Measurements from ENCODE around the gene SLC38A10.
"Not testable (repeated sequence)": the region's sequence is repeated elsewhere in the genome, so short reads cannot be mapped to it uniquely, and the experiment has no call there.

SLC38A10 gene

GRCh38 chr17:81238815-81239713, 56.0 kb downstream of the SLC38A10 start, which contains the start of the genes NDUFAF8 and TEPSIN:
Gene NDUFAF8 (plus strand): TSS chr17:81239318. CDS start chr17:81239364, 46 bp downstream.
Gene TEPSIN (minus strand): TSS chr17:81239055. CDS start chr17:81239033, 22 bp downstream.
- peak; percentile 94 for DNase-seq

DNA sequence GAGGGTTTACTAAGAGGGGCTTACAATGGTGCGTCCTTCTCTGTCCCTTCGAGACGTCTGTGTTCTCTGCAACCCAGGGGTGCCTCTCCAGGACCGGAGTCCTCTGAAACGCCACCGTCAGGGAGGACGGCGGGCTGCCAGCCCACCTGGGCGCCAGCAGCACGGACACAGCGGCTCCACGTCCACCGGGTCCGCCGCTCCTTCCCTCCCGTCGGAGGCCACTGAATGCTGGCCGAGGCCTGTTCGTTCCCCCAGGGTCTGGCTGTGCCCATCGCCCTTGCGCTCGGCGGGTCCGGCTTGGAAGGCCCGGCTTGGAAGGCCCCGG, 56.7 kb downstream of the SLC38A10 start:
- DNase-seq = no peak

- no peak for DNase-seq
These were observed 57.3 kb downstream of the SLC38A10 start for GRCh38 chr17:81237591-81238489.

- no peak for DNase-seq
These were observed 58.3 kb downstream of the SLC38A10 start for GRCh38 chr17:81236784-81237183.

DNA sequence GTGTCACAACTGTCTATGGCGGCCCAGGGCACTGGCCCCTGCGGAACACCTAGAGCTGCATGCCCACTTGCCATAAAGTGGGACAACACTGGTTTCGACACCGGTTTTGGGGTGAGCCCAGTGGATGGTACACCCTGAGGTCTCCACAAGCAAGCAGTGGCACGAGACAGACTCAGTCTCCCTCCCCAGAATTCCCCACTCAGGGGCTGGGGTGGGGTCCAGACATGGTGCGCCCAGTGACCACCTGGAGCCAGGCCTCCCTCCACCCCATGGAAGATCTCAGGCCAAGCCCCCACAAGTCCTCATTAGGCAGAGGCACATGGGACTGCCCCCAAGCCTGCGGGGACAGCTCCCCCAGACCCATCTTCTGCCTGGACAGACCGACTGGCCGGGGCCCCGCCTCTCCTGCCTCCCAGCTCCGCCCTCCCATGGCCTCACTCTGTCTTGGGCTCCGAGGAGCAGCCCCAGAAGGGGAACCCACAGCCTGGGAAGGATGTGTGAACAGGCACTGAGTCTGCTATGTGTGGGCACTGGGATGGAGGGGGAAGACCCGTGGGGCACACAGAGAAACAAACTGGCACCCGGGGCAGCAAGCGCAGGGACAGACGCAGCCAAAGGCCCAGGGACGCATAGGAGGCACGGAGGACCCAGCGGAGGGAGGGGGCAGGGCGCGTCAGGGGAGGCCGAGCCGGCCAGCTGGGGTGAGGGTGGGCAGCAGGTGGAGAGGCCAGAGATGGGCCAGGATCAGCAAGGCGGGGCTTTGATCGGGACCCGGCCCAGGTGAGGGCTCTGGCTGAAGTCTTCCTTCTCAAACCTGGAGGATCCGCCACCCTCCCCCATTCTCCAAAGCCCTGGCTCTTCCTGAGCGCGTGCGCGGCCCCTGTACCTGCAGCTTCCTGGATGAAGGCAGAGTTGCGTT, 59.0 kb downstream of the SLC38A10 start:
- DNase-seq = no peak

DNA sequence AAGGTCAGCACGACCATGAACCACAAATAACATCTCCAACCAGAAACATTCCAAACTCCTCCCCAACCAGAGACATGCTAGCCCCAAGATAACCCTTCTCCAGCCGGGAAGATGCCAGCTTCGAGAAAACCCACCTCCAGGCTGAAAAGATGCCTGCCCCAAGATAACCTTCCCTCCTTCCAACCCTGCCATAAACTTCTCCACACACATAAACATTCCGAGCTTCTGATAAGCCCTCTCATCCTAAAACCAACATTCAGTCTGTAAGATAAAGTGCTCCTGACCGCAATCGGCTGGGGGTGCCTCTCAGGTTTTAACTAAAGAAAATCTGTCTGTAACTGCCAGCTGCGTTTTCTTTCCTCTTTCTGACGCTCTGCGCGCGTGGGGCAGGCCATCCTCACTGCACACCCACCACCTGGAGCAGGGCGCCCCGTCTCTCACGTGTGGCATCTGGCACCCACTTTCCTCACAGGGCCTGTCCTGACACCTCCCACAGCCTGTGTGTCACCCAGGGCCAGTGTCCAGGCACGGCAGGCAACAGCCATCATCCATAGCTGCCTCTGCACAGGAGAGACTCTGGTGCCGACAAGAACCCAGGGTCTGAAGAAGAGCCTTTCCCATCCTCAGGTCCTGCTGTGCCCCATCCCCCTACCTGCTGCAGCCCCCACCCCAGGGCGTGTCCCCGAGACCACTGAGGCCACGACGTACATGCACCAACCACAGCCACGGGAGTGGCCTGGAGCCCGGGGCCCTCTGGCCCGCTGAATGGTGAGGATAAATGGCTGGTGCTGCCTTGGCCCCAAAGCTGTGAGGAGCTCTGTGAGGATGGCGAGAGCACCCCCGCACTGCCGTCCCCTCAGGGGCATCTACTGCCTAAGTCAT, 59.9 kb downstream of the SLC38A10 start:
- DNase-seq = no peak

DNA sequence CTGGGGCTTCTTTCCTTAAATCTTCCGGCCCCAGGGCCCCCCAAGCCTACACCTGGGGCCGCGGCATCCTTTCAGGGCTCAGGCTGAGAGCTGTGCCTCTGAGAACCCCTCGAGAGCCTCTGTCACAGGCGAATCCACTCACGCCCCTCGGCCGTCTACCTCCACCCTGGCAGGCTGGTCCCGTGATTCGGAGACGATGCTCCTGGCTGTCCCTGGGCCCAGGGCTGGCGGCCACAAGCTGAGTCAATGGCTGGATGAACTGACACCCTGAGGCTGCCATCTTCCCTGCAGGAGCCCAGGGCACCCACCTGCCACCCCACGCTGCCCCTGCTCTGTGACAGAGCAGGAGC, 60.6 kb downstream of the SLC38A10 start:
- DNase-seq = no peak

GRCh38 chr17:81233811-81234505, 61.1 kb downstream of the SLC38A10 start:
- no peak for DNase-seq

GRCh38 chr17:81233316-81233715, 61.8 kb downstream of the SLC38A10 start:
- no peak for DNase-seq

GRCh38 chr17:81232616-81233241, 62.4 kb downstream of the SLC38A10 start:
- no peak for DNase-seq

- DNase-seq = no peak
These were observed 63.1 kb downstream of the SLC38A10 start for GRCh38 chr17:81231766-81232581.

DNA sequence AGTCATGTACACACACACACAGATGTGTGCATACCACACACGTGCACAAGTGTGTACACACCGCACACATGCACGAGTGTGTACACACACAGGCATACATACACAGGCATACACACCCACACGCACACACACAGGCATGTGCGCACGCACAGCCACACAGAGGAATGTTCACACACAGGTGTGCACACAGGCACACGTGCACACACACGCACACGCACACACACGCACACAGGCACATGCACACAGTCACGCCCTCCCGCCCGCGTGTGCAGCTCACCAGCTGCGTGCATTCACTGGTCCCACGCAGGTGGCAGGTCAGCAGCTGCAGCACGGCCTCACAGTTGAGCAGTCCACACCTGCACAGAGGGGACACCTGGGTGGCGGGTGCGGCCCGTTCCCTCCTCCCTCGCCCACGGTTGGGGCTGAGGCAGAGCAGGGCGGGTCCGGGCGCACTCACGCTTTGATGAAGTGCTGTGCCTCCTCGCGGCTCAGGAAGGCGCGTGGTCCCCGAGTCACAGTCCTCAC, 63.9 kb downstream of the SLC38A10 start:
- no peak for DNase-seq

DNA sequence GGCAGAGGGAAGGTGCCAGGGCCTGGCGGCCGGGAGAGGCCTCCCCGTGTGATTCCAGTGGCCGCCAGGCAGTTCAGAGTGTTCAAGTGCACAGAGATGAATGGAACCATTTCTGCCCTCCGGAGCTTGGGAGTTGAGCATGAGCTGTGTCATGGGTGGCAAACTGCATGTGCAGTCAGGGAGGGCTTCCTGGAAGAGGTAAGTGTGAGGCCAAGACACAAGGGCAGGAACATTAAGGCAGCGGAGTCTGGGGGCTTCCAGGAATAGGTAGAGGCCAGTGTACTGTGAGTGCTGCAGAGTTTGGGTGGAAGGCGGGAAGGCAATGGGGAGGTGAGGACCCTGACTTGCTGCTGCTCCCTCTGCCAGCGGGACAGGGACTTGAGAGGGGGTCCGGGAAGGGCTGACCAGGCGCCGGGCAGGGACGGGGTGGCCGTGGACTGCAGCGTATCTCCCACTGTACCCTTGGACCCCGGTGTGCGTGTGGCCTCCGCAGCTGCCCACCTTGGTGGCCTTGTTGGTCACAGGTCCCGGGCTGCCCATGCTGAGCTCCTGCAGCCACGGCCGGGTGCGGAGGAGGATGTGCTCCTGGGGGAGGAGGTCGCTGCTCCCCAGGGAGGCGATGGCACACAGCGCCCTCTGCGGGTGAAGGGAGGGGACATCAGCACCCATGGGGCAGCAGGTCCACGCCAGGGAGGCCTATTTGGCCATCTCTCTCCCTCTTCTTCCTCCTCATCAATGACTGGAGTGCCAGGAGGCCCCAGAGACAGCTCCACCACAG, 64.9 kb downstream of the SLC38A10 start:
- DNase-seq = no peak

DNA sequence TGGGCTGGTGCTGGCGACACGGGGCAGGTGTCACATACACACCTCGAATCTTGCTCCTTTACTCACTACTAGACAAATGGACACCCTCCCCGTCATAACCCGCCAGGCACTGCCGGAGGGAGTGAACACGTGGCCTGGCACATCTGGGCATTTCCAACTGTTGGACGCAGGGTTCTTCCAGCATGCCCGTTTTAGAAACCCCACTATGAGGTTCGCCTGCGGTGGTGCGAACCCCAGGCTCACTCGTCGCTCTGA, 65.5 kb downstream of the SLC38A10 start:
- DNase-seq = no peak

DNA sequence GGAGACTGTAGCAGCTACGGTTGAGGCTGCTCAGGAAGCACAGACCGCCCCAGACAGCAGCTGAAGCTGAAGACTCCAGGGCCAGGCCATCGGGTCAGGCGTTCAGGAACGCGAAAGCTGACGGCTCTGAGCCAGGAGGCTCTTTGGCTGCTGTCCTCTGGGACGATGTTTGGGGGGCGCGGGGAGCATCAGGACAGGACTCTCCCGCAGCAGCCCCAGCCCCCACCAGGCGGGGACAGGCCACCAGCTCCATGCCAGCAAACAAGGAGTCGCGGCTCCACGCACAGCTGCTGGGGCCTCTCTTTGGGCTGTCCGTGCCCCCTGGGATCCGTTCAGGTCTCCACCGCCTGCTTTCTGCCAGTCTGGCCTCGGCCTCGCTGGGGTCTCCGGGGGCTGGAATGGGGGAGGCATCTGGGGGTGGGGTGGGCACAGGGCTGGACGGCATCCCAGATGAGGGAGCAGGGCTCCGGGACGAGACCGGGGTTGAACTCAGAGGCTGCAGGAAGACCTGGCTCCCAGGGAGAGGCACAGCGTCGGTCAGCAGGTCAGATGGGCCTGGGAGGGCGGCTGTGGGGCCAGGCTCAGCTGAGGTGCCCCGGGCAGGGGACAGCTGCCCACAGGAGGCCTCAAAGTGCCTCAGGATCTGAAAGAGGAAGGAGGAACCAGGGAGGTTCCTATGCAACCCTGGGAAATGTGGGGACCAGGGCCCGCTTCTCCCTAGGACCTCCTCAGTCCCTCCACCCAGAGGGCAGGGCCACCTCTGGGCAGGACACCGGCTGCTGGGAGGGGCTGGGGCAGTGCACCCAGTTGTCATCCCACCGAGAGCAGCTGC, 66.1 kb downstream of the SLC38A10 start:
- DNase-seq = no peak

GRCh38 chr17:81228420-81228819, 66.7 kb downstream of the SLC38A10 start:
- DNase-seq = no peak

DNA sequence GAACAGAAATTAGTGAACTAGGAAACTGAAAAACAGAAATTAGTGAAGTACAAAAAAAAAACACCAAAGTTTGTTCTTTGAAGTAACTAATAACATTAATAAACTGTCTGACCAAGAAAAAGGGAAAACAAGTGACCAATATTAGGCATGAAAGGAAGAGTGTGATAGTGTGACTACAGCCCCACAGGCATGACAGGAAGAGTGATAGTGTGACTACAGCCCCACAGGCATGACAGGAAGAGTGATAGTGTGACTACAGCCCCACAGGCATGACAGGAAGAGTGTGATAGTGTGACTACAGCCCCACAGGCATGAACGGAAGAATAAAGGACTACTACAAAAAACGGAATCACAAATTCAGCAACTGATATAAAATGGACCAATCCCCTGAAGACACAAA, 67.5 kb downstream of the SLC38A10 start:
- not testable (repeated sequence) for DNase-seq

DNA sequence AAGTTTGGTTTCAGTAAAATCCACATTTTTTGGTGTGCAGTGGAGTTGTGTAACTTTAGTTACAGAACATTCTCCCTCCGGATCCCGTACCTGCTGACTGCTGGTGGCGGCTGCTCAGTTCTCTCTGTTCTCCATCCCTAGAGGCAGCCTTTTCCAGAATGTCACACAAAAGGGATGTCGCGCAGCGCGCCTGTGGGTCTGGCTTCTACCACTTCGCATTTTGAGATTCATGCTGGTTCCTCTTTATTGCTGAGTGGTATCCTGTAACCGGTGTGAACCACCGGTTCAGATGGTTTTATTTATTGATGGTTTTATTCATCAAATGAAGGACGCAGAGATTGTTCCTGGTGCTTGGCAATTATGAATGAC, 71.4 kb downstream of the SLC38A10 start:
- no peak for DNase-seq
